ENCODE measurements around the gene MAN1C1.

MAN1C1 gene

DNA sequence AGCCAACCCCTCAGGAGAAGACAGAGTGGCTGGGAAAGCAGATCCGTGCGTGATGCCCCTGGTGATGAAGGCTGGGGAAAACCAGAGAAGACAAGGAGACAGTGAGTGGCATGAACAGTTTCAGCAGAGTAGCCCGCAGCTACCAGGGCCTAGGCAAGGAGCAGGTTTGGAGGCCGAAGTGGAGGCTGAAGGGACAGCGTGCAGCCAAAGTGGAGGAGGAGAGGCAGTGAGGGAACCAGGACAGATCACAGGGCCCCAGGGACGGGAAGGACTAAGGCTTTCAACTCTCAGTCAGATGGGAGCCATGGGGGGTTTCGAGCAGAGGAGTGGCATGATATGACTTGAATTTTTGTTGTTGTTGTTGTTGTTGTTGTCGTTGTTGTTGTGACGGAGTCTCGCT lies 123.5 kb downstream of the MAN1C1 start:
- no peak for DNase-seq (ENCODE audit: low spot score)

DNA sequence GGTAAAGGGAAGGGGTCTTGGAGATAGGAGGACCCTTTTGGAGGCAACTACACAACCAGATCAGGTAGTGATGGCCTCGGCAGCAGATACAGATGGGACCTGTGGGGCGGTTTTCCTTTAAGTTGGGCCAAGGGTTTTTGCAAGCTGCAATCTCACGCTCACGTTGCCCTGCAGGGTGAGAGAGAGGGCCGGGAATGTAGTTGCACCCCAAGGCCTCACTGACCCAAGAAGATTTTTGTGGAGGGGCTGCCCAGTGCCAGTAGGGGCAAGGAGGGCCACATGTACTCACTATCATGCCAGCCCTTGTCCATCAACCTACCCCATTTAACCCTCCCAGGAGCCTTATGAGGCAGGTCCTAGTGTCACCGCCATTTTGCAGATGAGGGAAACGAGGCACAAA lies 125.7 kb downstream of the MAN1C1 start:
- no peak for DNase-seq (ENCODE audit: low spot score)

DNA sequence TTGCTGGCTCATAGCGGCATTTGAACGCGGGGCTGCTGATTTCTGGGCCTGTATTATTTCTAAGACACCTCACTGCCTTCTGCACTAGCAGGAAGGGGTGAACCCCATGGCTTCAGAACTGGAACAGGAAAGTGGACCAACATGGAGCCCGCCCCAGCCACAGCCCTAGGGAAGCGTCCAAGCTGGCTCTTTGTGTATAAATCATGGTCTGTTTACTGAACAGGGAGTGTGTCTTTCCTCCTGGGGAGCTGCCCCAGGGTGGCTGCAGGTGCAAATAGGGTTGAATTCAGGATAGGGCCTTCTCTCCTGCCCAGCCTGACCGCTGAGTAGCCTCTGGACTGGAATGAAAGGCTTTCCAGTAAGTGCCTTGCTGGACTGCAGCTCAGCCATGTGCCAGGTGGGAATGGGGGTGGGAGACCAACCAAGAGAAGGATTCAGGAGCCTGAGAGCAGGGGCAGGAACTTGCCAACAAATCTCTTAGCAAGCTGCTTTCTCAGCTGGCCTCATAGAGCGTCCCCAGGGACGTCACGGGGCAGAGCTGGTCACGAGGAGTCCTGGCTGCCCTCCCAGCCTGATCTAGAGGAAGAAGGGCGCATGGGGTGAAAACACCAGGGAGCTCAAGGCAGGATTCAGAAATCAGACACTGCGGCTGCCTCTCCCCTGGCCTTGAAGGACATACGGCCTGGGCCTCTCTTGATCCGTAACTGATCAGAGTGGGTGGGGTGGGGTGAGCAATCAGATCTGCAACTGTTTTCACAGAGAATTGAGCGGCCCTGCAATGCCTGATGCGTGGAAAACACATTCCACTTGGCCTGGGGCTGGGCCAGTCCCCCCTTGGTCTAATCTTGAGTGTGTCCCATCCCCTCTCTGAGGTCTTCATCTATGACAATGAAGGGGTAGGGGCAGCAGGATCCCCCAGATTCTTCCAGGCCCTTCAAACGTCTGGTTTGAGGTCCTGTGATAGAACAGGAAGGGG lies 126.9 kb downstream of the MAN1C1 start:
- no peak for DNase-seq (ENCODE audit: low spot score)

DNA sequence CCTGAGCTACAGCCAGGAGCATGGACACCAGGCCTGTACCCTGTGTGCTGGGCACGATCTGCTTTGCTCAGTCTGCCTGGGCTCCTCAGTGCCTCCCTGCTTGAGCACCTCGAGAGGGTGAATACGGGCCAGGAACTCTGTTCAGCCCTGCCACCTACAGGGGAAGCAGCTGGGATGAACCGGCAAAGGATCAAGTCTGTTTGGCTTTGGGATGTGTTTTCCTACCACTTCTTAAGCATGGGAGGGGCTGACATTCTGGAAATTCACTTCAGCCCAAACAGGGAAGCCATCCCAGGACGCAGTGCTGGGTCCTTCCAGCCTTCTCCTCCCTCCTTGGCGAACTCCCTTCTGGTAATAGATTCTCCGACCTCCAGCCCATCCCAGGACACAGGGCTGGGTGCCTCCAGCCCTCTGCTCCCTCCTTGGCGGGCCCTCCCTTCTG lies 127.6 kb downstream of the MAN1C1 start:
- DNase-seq (ENCODE audit: low spot score), result no peak

DNA sequence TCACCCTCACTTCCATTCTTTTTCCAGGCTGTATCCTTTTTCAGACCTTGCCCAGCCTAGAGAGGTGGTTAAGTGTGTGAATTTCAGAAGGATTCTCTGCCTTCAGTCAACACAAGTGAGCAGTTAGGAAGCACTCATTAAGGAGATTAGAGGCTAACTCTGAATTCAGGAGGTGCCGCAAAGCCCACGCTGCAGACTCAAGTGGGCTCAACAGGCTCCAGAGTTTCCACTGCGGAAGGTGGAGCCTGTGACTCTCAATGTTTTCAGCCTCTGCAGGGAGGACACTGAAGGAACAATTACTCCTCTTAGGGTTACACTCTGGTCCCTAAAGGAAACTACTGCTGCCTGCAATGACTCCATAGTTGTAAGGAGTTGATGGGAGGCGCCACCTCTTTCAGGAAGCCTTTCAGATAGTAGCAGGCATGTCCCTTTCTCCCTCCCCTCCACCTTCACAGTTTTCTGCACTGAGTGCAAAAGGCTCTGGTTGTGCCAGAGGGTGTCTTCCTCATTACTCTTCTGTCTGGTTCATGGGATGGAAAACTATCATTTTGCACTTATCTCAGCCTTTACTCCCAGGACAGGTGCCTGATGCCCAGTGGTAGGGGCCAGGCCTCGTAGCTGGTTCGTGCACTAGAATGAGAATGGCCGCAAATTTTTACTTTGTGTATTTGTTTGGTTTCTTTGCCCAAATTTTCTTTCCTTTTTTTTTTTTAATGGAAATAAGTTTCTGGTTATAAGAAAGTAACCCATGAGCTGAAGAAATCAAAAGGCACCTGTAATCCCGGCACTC lies 128.2 kb downstream of the MAN1C1 start:
- DNase-seq (ENCODE audit: low spot score), result no peak

DNA sequence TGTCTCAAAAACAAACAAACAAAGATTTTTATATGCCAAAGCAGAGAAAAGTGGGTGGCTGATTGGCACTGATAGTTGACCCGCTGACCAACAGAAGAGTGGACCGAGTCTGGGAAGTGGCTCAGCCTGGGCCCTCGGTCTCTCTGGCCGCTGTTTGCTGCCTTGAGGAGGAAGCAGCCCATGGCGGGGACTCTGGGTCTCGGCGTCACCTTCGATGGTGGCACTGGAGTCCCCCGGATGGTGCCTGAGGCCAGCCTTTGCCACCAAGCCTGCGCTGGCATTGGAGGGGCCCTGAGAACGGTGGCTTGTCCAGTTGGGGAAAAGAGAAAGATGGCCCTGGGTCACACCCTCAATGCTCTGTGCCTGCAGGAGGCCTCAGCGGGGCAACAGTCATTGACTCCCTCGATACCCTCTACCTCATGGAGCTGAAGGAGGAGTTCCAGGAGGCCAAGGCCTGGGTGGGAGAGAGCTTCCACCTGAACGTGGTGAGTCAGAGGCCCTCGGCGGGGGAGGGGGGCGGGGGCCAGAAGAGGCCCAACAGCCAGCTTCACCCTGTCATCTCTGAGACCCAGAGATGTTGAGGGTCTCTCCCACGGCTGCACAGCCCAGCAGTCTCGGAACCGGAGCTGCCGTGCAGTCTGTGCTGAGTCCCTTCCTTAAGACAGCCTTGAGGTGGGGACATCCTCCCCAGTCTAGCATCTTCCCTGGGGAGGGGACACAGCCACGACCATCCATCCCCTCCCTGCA lies 129.9 kb downstream of the MAN1C1 start:
- DNase-seq (ENCODE audit: low spot score), result no peak

DNA sequence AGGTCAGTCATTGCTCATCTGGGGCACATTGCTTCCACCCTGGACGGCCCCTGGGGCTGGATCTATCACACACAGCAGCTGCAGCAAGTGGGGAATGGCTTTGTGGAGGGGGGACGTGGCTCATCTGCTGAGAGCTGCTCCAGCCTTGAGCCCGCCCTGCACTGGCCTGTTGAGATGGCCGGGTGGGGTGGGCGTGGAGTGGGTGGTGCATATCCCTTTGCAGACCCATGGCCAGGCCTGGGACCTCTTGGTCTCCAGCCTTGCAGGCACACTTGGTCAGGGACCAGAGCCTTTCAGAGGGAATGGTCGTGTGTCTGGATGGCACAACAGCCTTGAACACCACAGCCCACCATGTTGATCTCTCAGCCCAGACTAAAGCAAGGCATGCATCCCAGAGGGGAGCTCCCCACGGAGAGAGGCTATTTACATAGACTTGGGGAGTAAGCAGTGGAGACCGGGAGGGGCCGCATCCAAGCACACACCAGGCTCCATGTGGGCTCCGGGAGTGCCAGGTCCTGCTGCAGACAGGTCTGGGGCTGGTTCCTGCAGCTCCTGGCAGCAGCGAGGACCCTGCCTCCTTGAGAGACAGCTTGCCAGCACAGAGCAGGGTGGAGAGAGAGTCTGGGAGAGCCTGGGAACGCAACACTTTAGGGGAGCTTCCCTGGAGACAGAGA lies 130.6 kb downstream of the MAN1C1 start:
- no peak for DNase-seq (ENCODE audit: low spot score)

DNA sequence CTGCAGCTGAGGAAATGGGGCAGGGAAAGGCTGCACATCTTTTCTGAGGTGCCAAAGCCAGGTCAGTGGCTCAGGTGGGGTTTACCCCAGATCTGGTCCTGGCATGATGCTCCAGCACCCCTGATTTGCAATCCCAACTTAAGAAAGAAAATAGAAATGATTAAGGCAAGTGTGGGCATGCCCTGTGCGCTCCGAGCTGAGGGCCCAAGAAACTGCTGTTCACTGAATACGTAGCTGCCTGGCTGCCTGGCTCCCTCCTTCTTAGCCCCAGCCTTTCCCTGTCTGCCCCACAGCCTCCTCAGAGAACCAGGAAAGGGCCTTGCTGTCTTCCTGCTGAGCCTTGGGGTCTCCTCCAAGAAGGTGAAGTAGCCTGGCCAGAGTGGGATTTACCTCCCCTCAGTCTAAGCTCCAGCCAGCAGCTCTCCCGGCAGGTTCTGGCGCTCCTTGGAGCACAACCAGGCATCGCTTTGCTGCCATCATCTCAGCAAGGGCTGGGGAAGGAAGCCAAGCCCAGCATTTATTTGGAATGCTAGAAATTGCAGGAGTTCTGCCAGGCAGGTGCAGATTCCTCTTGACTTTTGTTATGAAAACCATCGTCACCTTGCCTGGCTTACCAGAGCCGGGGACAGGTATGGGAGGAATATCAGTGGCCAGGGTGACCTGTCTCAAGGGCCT lies 132.1 kb downstream of the MAN1C1 start:
- DNase-seq (ENCODE audit: low spot score), result no peak

DNA sequence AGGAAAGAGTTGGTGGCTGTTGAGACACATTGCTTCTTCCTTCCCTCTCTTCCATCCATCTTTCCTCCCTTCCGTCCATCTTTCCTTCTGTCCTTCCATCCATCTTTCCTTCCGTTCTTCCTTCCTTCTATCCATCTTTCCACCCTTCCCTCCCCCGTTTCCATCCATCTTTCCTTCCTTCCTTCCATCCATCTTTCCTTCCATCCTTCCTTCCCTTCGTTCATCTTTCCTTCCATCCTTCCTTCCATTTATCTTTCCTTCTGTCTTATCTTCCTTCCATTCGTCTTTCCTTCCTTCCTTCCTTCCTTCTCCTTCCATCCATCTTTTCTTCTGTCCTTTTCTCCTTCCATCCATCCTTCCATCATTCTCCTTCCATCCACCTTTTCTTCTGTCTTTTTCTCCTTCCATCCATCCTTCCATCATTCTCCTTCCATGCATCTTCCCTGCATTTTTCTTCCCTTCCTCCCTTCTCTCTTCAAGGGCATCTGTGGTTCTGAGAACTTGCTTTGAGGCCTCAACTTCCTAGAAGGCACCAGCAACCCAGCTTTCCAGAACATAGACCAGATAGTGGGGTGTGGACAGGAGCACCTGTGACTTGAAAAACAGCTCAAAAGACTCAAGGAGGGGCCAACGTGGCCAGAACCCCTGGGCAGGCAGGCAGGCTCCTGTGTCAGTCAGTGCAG lies 134.5 kb downstream of the MAN1C1 start:
- no peak for DNase-seq (ENCODE audit: low spot score)

DNA sequence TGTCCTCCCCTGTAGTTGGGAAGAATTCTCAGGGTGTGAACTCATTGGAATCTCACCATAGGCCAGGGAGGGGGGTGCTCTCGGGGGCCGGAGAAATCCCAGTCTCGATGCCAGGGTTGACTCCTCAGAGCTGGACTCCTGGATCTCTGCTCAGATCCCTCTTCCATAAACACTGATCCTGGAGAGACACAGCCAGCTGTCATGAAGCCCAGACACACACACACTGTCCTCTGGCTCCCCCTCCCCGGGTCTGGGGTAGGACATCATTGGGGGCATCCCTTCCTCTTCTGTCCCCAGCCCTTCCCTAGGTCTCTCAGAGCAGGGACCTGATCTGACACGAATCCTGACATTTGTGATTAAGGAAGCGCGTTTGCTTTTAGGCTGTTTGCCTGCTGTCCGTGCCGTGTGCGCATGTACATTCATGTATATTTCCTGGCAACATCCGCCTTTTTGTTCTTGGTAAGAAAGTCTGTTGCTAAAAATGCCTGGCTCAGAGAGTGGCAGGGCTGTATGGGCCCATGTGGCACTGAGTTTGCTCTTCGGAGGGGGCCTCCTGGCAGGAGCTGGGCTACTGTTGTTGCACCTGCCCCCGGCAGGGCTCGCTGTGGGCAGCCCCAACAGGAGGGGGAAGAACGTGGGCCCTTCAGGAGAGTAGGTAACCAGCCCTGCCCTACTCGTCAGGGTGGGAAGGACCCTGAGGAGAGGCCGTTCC lies 138.0 kb downstream of the MAN1C1 start:
- DNase-seq (ENCODE audit: low spot score), result no peak

DNA sequence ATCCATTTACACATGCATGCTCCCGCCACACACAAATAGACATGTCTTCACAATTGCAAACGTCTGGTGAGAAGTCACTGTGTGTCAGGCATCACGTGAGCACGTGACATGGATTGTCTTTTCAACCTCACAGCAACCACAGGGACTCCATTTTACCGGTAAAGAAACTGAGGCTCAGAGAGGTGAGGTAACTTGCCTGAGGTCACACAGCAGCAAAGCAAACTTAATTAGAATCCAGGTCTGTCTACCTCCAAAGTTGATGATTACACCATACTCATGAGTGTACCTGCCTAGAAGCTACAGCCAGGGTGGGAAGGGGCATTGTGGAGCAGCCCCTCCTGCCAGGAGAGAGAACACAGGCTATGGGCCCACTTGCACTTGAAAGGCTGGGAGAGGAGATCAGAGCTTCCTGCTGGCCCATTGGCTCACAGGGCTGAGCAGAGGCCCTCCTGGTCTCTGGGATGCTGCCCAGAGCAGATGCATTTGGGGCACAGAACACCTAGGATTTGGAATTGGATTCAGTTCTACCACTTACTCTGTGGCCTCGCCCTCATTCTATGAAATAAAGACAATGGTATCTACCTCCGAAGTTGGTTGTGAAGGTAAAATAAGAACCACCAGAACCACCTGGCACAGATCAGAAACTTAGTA lies 139.0 kb downstream of the MAN1C1 start:
- DNase-seq (ENCODE audit: low spot score), result no peak

DNA sequence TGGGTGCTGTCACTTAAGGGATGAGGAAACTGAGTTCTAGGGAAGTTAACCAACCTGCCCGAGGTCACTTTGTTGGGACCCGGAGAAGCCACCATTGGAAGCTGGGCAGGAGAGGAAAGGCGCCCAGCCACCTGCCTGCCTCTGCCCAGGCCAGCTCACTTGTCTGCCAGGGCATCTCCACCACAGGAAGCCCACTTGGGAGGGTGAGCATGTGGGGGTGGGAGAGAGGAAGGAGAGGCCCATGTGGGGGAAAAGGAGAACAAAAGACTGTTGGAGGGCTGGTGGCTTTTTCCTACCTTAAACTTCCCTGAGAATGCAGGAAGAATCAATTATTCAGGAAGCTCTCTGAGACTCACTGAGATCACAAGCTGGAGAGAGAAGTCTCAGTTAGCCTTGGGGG lies 139.6 kb downstream of the MAN1C1 start:
- DNase-seq (ENCODE audit: low spot score), result no peak

DNA sequence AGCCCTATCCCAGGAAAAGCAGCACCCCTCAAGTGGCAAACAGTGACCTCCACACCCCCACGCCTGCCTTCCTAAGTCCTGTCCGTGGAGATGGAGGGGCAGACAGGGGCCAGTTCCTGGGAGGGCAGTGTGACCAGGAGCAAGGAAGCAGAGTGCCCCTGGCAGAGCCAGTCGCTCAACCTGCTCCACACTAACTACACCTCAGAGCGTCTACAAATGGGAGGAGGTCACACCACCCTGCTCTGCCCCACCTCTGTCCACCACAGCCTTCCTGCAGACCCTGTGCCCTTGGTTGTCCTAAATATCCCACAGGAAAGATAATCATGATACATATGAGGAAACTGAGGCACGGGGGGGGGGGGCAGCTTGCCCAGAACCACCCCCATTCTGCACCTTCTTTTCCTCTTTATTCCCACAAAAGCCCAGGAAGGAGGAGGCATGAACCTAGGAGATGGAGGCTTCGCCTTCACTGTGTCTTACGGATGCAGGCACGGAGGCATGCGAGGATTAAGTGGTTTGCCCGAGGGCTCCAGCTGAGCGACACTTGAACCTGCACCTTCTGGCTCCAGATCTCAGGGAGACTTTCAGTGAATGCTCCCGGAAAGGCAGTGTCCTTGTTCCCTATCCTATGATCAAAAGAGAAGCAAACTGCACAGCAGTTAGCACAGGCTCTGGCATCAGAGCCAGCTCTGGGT lies 140.7 kb downstream of the MAN1C1 start:
- no peak for DNase-seq (ENCODE audit: low spot score)

DNA sequence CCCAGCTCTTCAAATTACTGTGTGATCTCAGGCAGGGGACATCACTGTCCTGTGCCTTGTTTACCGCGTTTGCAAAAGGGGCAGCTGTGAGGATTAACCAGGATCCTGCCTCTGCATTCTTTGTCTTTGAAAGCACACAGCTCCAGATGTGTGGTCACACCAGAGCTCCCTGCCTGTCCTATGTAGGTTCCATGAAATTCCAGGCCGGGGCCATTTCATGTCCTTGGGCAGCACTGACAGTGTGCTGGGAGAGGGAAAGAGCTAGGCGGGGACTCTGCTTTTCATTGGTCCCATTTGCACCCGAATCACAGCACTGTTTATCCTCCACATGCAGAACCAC lies 141.2 kb downstream of the MAN1C1 start:
- no peak for DNase-seq (ENCODE audit: low spot score)

DNA sequence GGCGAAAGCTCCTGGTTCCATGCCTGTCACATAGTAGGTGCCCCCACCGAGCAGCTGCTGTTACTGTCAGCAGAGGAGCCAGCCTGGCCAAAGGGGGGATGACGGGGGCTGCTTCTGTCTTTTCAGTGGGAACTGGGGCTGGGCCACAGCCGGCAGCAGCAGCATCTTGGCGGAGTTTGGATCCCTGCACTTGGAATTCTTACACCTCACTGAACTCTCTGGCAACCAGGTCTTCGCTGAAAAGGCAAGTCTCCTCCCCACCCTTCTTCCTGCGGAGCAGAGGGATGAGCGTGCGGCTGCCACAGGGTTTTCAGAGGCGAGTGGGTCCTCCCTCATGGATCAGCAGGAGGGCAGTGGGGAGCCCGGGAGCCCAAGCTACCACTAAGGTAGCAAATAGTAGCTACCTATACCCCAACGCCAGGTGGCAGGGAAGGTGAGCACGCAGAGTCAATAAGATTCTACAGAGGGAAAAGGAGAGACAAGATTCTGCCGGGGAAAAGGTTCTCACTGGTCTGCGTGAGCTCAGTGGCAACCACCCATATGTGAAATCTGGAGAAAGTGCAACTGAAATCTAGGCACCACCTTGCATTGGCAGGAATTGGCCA lies 142.0 kb downstream of the MAN1C1 start:
- DNase-seq (ENCODE audit: low spot score), result no peak

DNA sequence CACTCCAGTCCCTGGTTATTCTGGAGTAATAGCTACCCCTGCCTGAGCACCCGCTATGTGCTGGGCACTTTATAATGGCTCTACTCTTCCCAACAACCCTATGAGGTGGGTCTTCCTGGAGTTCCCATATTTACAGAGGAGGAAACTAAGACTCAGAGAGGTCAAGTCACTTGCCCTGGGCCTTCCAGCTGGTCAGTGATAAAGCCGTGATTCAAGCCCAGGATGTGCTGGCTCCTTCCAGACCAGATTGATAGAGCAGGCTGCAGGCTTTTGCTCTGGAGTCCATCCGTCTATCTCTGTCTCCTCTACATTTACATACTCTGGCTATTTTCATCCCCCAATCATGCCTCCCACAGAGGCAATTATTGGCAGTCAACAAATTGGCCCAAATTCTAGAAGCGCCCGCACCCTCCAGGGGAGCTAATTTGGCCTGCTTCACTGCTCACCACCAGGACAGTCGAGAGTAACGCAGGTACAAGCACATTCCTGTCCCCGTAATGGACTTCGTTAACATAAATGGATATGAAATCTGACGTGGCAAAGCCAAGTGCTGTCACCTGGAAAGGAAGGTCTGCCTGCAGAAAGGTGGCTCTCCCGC lies 143.6 kb downstream of the MAN1C1 start:
- DNase-seq (ENCODE audit: low spot score), result no peak

DNA sequence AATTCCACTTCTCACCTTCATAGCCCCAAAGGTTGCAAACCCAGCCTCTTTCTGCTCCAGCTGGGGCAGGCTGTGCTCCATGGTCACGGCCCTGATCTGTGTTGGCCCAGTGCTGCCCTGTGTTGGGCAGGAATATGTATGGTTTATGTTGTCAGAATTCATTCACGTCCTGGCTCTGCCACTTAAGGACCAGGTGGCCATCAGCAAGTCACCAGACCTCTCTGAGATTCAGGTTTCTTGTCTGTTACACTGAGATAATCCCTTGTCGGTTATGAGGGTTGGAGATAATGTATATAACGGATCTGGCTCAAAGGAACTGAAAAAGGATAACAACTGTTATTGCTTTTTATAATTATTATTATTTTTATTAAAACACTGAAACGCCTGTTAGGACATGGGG lies 144.3 kb downstream of the MAN1C1 start:
- no peak for DNase-seq (ENCODE audit: low spot score)

DNA sequence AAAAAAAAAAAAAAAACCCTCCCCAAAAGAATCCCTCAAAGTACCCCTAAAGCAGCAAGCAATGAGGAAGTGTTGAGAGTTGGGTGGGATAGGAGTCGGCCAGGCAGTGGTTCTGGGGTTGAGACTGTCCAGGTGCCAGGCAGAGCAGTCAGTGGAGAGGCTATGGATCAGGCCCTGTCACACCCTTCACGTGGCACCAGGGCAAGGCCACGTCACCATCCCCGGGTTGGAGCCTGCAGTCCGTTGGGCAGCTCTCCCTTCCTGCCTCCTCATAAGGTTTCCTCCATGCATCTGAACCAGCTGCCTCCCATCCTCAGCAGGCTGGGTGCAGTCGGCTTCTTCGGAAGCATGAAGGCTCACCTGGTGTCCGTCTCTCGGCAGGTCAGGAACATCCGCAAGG lies 146.9 kb downstream of the MAN1C1 start:
- DNase-seq (ENCODE audit: low spot score), result no peak

Measured in LoVo (cell line).